ENCODE measurements around the gene DCDC2. TPM values are rescaled to one million over a fixed set of nuclear protein-coding genes. Genes with fewer than 3 reads are reported as not detected.
"Not testable (repeated sequence)": the region's sequence is repeated elsewhere in the genome, so short reads cannot be mapped to it uniquely, and the experiment has no call there.

The DCDC2 gene
- total RNA-seq, 1 donor from 2014 or later = 2.0 TPM

- no peak for DNase-seq
These were observed 142.9 kb downstream of the DCDC2 start for GRCh38 chr6:24214984-24215383.

GRCh38 chr6:24207413-24207812 is 150.4 kb downstream of the DCDC2 start:
- DNase-seq = no peak

DNA sequence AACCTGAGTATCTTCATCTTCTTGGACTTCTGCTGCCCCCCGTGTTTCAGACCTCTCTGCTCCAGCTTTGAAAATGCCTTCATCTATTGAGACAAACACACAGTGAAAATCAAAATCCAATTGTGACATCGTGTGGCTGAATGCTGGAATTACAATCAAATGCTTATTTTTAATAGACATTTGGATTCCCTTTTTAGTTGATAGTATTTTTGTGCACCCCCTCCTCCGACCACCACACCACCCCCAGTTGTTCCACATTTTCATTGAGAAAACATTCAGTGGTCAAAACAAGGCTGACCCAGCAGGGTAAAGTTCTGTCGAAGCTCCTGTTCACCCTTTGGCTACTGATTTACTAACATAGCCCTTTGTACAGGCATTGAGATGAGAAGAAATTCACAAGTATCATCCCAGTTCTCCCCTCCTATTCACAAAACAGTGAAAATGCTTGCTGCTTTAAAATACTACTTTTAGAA is 152.8 kb downstream of the DCDC2 start:
- DNase-seq = no peak

GRCh38 chr6:24204113-24204512 is 153.7 kb downstream of the DCDC2 start:
- DNase-seq = not testable (repeated sequence)

- no peak for DNase-seq
These were observed 160.0 kb downstream of the DCDC2 start for GRCh38 chr6:24197892-24198291.

GRCh38 chr6:24195836-24196597 is 161.8 kb downstream of the DCDC2 start:
- no peak for DNase-seq

GRCh38 chr6:24194978-24195700 is 162.7 kb downstream of the DCDC2 start:
- no peak for DNase-seq

GRCh38 chr6:24193364-24193763 is 164.5 kb downstream of the DCDC2 start:
- DNase-seq = no peak

DNA sequence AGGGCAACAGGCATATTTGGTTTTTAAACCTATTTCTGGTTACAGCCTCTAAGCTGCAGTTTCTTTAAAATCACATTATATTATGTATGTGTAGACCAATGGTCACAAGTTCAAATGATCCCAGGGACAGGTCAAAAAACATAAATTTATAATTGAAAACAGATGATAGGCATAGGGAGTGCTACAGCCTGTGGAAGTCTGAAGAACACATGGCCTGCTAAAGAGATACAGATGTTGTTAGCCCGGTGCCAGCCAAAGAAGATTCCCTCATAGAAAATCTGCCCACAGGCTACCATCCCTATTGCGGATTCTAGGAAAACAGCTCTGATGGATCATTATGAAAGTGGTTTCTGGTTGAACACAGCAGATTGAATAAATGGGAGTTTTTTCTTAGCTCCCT is 166.5 kb downstream of the DCDC2 start:
- no peak for DNase-seq

DNA sequence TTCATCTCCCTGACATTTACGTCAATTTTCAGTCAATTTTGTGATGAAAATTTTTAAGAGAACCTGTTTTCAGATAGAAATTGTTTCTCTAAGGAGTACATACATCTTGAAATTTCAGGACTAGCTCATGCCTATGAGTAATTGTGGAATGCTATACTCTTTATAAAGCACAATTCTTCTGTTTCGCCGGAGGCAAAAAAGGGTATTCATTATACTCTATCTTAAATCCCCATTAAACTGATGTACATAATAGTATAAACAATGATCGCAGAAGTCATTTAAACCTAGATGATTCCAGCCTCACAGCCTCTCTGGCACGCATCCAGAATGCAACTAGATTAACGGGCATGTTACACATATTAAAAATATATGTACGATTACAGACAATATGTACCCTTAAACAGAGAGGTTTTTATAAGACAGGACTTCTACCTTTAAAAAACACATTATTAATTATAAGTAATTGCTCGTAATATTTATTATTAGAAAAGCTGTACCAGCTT is 169.2 kb downstream of the DCDC2 start:
- no peak for DNase-seq

GRCh38 chr6:24187965-24188577 is 169.8 kb downstream of the DCDC2 start:
- no peak for DNase-seq

- no peak for DNase-seq
These were observed 171.5 kb downstream of the DCDC2 start for GRCh38 chr6:24186349-24186748.

DNA sequence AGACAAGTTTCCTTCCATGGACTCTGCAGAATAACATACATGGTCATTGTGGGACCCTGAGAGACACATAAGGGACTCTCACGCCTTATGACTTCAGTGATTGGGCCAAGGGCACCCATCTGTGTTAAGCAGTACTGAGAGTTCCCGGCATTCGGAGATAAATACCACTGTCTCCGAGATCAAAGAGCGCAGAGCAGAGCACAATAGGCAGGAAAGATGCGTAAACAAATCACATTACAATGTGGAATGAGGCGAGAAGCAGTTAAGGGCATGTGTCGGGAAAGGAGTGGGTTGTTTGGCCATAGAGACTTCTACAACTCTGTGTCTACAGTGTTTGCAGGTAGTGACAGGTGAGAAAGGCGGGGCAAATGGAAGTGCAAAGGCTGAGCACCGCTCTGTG is 174.3 kb downstream of the DCDC2 start:
- no peak for DNase-seq

DNA sequence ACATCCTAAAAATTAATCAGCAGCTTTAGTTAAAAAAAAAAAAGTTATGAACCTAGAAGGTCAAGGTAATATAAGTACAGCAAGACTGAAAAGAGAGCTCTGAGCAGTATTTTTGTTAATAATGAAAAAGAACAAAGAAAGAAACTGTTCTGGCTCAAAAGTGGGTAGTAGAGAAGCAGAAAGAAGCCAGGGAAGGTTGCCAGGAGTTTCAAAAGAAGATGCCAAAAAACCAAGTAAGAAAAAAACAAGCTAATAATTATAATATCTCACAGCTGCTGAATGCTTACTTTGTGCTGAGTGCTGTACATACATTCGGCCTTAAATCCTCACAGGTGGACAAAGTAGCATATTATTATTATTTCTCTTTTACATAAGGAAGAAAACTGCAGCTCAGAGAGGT is 200.0 kb downstream of the DCDC2 start:
- DNase-seq = no peak

GRCh38 chr6:24154121-24154520 is 203.7 kb downstream of the DCDC2 start:
- no peak for DNase-seq

GRCh38 chr6:24152014-24152413 is 205.8 kb downstream of the DCDC2 start:
- no peak for DNase-seq

- DNase-seq = no peak
These were observed 208.0 kb downstream of the DCDC2 start for GRCh38 chr6:24149836-24150235.

DNA sequence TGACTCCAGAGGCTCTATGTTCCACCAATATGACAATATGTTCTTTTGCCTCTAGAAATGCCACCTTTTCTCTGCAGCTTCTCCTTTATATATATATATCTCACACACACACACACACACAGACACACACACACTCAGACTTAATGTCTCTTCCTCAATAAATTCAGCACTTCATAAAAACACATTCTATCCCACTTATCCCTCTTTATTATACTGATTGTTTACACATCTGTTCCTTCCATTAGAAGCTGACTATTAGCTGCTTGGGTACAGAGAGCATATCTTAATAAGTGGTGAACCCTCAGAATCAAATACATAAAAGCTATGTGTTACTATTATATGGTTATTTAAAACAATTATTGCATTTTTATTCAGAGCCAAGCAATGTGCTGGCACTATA is 208.6 kb downstream of the DCDC2 start:
- no peak for DNase-seq

DNA sequence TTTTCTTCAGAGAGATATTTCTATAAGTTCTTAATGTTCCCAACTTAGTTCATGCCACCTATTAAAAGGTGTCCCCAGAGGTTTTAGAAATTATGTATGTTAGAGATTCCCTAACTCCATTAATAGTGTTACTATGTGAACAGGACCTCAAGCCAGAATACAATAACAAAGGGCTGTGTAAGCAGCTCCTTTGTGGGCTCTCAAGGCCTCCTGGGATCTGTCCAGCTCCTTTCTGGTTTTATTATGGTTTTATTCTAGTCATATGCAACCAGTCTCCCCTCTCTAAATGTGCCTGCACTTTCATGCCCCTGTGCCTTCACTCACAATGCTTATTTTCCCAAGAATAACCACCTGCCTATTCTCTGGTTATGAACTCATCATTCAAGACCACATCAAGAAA is 209.2 kb downstream of the DCDC2 start:
- DNase-seq = no peak

- DNase-seq = no peak
These were observed 209.7 kb downstream of the DCDC2 start for GRCh38 chr6:24148154-24148570.

GRCh38 chr6:24147511-24148153 is 210.2 kb downstream of the DCDC2 start:
- DNase-seq = no peak

- no peak for DNase-seq
These were observed 211.0 kb downstream of the DCDC2 start for GRCh38 chr6:24146871-24147270.

DNA sequence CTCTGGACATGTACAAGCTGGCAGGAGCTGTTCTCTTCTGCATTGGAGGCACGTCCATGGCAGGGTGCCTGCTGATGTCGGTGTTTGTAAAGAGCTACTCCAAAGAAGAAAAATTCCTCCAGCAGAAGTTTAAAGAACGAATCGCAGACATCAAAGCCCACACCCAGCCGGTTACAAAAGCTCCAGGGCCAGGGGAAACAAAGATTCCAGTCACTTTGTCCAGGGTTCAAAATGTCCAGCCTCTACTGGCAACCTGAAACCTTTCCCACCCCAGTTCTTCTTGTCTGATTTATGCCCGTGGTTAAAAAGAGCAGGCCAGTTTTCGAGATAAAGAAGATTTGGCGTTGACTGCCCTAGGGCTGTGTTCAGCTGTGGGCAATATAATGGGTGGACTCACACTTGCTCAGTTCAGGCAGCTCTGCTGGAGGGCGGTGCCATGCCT is 212.1 kb downstream of the DCDC2 start:
- DNase-seq = no peak
